ENCODE results near the gene SNX27.

The SNX27 gene

DNA sequence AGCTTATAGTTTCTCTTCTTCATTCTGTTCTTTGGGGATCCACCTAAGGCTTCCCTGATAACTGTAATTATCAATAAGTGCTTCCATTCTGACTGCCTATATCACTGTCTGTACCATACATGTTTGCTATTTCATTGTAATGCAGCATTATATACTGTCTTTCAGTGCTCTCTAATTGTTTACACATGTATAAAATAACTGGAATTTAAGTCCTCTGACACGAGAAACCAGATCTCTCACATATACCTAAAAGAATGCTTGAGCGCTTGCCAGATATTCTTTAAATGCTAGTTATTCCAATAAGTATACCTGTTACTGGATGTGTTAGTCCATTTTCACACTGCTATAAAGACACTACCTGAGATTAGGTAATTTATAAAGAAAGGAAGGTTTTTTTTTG is 70.1 kb downstream of the SNX27 start:
- no peak for TF ChIP-seq POLR2AphosphoS5 (IDR thresholded peaks at IDR 0.05; ENCODE audit: low read depth, low read length)
- TF ChIP-seq REST (IDR thresholded peaks at IDR 0.05; ENCODE audit: insufficient read depth in 1 of 2, low read depth in 2 of 2, low read length in 2 of 2), result no peak
- no peak for TF ChIP-seq FOXP2 (optimal IDR thresholded peaks at IDR 0.05; ENCODE audit: borderline replicate concordance, extremely low read depth, extremely low read length, insufficient read depth)

DNA sequence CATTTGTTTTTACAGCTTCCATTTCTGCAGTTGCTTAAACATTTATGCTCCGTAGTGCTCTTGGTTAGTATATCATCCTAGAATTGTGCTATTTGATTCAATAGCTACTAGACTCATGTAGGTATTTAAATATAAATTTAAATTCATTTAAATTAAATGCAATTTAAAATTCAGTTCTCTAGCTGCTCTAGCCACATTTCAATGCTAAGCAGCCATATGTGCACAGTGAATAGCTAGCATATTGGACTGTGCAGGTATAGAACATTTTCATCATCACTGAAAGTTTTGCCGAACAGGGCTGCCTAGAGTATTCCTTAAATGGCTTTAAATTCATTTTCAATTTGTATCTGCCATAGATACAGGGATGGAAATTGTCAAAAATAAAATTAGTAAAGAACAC is 72.3 kb downstream of the SNX27 start:
- TF ChIP-seq REST (IDR thresholded peaks at IDR 0.05; ENCODE audit: insufficient read depth in 1 of 2, low read depth in 2 of 2, low read length in 2 of 2) (no peak), POLR2AphosphoS5 (IDR thresholded peaks at IDR 0.05; ENCODE audit: low read depth, low read length) (no peak), SIN3A (IDR thresholded peaks at IDR 0.05; ENCODE audit: borderline replicate concordance, insufficient read depth, low read length) (no peak), TAF1 (IDR thresholded peaks at IDR 0.05; ENCODE audit: borderline replicate concordance, insufficient read depth, low read length) (no peak), FOXP2 (optimal IDR thresholded peaks at IDR 0.05; ENCODE audit: borderline replicate concordance, extremely low read depth, extremely low read length, insufficient read depth) (no peak)

GRCh38 chr1:151686561-151686960 is 74.7 kb downstream of the SNX27 start:
- TF ChIP-seq TAF1 (IDR thresholded peaks at IDR 0.05; ENCODE audit: borderline replicate concordance, insufficient read depth, low read length) (no peak), POLR2AphosphoS5 (IDR thresholded peaks at IDR 0.05; ENCODE audit: low read depth, low read length) (no peak), SIN3A (IDR thresholded peaks at IDR 0.05; ENCODE audit: borderline replicate concordance, insufficient read depth, low read length) (no peak)

DNA sequence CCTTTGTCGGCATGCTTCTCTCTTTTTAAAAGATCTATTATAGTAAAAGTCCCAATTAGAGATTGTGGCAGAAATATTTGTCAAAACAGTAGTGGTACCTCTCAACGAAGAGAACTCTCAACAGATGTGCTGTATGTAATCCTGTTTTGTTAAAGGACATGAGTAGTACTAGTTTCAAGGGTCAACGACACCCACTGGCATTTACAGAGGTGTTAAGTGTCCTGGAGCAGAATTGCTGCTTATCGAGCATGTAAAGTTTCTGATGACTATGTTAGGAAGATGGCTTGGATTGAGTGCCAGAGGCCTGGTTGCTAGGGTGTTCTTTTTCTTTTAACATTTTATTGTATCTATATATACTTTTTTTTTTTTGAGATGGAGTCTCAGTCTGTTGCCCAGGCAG is 77.6 kb downstream of the SNX27 start:
- TF ChIP-seq FOXP2 (optimal IDR thresholded peaks at IDR 0.05; ENCODE audit: borderline replicate concordance, extremely low read depth, extremely low read length, insufficient read depth), result no peak
- no peak for TF ChIP-seq REST (IDR thresholded peaks at IDR 0.05; ENCODE audit: insufficient read depth in 1 of 2, low read depth in 2 of 2, low read length in 2 of 2)
- no peak for TF ChIP-seq POLR2AphosphoS5 (IDR thresholded peaks at IDR 0.05; ENCODE audit: low read depth, low read length)
- no peak for TF ChIP-seq SIN3A (IDR thresholded peaks at IDR 0.05; ENCODE audit: borderline replicate concordance, insufficient read depth, low read length)
- no peak for TF ChIP-seq TAF1 (IDR thresholded peaks at IDR 0.05; ENCODE audit: borderline replicate concordance, insufficient read depth, low read length)

DNA sequence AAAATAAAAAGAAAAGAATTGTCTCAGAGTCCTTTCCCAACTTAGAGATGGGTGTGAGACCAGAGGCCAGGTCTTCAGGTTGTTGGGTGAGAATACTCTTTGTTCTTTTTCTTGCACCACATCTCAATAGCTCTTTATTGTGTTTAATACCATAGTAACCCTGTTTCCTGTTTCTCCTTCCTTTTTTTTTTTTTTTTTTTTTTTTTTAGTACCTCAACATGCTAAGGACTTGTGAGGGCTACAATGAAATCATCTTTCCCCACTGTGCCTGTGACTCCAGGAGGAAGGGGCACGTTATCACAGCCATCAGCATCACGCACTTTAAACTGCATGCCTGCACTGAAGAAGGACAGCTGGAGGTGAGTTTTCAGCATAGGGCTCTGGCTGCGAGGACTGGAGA is 80.4 kb downstream of the SNX27 start:
- TF ChIP-seq REST (IDR thresholded peaks at IDR 0.05; ENCODE audit: insufficient read depth in 1 of 2, low read depth in 2 of 2, low read length in 2 of 2) (no peak), POLR2AphosphoS5 (IDR thresholded peaks at IDR 0.05; ENCODE audit: low read depth, low read length) (no peak), TAF1 (IDR thresholded peaks at IDR 0.05; ENCODE audit: borderline replicate concordance, insufficient read depth, low read length) (no peak), FOXP2 (optimal IDR thresholded peaks at IDR 0.05; ENCODE audit: borderline replicate concordance, extremely low read depth, extremely low read length, insufficient read depth) (no peak), SIN3A (IDR thresholded peaks at IDR 0.05; ENCODE audit: borderline replicate concordance, insufficient read depth, low read length) (no peak)
